Lower lobe of right lung (tissue), 2 donors: ENCODE results near the gene GGA3. TPM values are rescaled to one million over a fixed set of nuclear protein-coding genes. Genes with fewer than 3 reads are reported as not detected.

ENCODE experiments used
- ATAC-seq, 2 donors: fragments of 200-7000 bp; cut with Tn5 transposase; one replicate each; pipeline ENCODE4 v1.9.1; 2020 to 2022; ENCODE audit warnings: mild to moderate bottlenecking in 2 of 2, moderate library complexity in 2 of 2
- DNase-seq: peaks from one replicate; pipeline ENCODE4 v3.0.0-alpha.2; 2020
- H3K27ac ChIP-seq: fragments of 200-600 bp; one replicate; pipeline ENCODE4 v1.8.0; 2022
- H3K27me3 ChIP-seq: fragments of 200-600 bp; one replicate; pipeline ENCODE4 v1.8.0; 2022; ENCODE audit warnings: low read depth
- H3K36me3 ChIP-seq: fragments of 200-600 bp; one replicate; pipeline ENCODE4 v1.8.0; 2022; ENCODE audit warnings: mild to moderate bottlenecking
- H3K4me1 ChIP-seq: fragments of 200-600 bp; one replicate; pipeline ENCODE4 v1.8.0; 2022
- H3K4me3 ChIP-seq: fragments of 200-600 bp; one replicate; pipeline ENCODE4 v1.8.0; 2022; ENCODE audit warnings: mild to moderate bottlenecking
- H3K9me3 ChIP-seq: fragments of 200-600 bp; one replicate; pipeline ENCODE4 v1.8.0; 2022
- intact Hi-C: fragments of 100-400 bp; cut with DNase I; formaldehyde crosslinking; loops from one replicate; pipeline ENCODE4 v1.11.0; 2022
- total RNA-seq: library from RNA; stranded (reverse); fragmentation: NEBNext Ultra II Directional; extraction: Animal tissue kit (Norgen Biotek cat#: 25700); gene quantifications from one replicate; pipeline ENCODE4 v1.2.1, GENCODE V29; 2021
- TF ChIP-seq, protein P1 (sequence below): fragments of 200-600 bp; IDR thresholded peaks from one replicate; pipeline ENCODE4 v1.8.0; 2022; ENCODE audit warnings: antibody characterized with exemption, mild to moderate bottlenecking
- donor health status: DM: no; HTN: yes; CAD: no; lungs with severe emphysema.

GGA3 gene
- total RNA-seq, 1 donor from 2014 or later: 68.6 TPM

DNA sequence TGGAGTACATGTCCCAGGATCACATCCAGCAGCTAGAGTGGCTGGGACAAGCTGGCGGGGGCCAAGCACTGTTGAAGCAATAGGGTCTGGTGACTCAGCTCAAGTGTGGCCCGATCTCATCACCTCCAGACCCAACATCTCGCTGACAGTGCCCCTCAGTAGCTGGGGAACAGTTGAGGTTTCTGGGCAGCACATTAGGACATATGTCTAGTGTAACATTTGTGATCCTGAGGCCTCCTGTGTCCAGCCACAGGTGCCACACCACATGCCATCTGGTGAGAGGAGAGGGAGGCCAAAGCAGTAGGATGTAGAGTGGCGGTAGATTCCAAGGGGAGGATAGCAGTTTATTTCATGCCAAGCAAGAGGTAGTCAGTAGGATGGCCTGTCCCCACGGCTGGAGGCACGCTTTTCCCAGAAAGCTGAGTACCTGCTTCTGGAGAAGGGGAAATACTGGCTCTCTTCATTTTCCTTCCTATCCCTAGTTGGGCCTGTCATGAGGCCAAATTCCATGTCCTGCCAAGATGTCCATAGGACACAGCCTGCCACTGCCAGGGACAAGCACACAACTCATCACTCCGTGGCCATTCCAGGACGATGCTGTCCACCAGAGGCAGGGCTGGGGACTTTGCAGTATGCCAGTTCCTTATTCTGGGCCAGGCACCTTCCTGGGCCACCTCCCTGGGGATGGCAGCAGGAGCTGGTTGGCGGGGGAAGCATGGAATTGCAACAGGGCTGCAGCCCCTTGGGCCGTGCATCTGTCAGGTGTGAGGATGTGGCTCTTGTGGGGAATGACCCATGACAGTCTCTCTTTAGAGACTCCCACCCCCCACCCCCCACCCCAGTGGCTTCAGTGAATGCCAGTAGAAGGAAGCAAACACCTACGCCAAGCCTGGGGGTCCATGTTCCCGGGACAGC is 24.0 kb downstream of the GGA3 start:
- Histone ChIP-seq H3K27me3 (no peaks in the 10 kb centered on the region), H3K36me3 (peaks cover 100% of the 10 kb centered on the region), H3K27ac (no peak overlapping the region), H3K4me3 (no peak overlapping the region), H3K4me1 (no peaks in the 10 kb centered on the region), H3K9me3 (no peaks in the 10 kb centered on the region)
- TF ChIP-seq, protein P1, sequence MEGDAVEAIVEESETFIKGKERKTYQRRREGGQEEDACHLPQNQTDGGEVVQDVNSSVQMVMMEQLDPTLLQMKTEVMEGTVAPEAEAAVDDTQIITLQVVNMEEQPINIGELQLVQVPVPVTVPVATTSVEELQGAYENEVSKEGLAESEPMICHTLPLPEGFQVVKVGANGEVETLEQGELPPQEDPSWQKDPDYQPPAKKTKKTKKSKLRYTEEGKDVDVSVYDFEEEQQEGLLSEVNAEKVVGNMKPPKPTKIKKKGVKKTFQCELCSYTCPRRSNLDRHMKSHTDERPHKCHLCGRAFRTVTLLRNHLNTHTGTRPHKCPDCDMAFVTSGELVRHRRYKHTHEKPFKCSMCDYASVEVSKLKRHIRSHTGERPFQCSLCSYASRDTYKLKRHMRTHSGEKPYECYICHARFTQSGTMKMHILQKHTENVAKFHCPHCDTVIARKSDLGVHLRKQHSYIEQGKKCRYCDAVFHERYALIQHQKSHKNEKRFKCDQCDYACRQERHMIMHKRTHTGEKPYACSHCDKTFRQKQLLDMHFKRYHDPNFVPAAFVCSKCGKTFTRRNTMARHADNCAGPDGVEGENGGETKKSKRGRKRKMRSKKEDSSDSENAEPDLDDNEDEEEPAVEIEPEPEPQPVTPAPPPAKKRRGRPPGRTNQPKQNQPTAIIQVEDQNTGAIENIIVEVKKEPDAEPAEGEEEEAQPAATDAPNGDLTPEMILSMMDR: no peak
- ATAC-seq: no peak
- intact Hi-C loops: no loop called here
- no peak for DNase-seq

DNA sequence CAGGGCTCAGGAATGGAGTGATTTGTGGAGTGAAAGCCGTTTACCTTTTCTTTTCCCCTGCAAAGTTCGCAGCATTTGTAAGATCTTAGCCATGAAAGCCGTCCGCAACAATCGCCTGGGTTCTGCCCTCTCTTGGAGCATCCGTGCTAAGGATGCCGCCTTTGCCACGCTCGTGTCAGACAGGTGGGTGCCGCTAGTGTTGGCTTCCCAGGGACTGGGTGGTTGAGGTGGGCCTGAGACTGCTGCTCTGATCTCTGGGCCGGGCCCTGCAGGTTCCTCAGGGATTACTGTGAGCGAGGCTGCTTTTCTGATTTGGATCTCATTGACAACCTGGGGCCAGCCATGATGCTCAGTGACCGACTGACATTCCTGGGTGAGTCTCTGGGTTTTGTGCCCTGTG is 28.6 kb downstream of the GGA3 start:
- TF ChIP-seq, protein P1: no peak
- Histone ChIP-seq H3K4me3 (no peak overlapping the region), H3K9me3 (no peaks in the 10 kb centered on the region), H3K27ac (no peak overlapping the region), H3K4me1 (peaks cover 20% of the 10 kb centered on the region), H3K36me3 (peaks cover 98% of the 10 kb centered on the region), H3K27me3 (no peaks in the 10 kb centered on the region)
- intact Hi-C loops: no loop called here
- no peak for ATAC-seq
- DNase-seq: no peak

DNA sequence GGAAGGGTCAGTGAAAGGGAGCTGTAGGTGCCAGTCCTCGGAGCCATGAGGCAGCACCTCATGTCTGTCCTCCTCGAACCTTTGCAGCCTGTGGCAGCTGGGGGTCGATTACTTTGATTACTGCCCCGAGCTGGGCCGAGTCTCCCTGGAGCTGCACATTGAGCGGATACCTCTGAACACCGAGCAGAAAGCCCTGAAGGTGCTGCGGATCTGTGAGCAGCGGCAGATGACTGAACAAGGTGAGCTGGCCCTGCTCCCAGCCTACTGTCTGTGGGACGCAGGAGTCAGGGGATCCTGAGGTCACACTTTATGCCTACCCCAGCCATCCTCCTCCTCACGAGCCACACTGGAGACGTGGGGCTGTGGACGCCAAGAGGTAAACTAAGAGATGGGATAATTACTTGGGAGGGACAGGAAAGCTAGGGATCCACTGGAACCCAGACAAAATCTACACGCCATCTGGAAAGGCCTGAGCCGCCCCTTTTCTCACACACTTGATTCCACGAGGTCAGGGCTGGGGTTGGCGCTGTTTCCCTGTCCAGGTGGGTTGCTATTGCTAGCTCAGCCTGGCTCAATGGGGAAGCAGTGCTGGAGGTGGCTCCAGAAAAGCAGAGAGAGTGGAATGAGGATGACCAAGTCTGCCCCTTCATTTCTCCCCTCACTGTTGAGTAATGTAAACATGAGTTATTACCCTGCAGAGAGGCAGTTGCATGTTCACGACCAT is 29.5 kb downstream of the GGA3 start:
- H3K4me1 ChIP-seq: peaks cover 25% of the 10 kb centered on the region
- peaks cover 98% of the 10 kb centered on the region for H3K36me3 ChIP-seq
- ATAC-seq (no peak), DNase-seq (no peak)
- H3K27ac ChIP-seq: no peak overlapping the region
- intact Hi-C loops: no loop called here
- H3K9me3 ChIP-seq: no peaks in the 10 kb centered on the region
- TF ChIP-seq, protein P1: no peak
- no peak overlapping the region for H3K4me3 ChIP-seq
- H3K27me3 ChIP-seq: no peaks in the 10 kb centered on the region

DNA sequence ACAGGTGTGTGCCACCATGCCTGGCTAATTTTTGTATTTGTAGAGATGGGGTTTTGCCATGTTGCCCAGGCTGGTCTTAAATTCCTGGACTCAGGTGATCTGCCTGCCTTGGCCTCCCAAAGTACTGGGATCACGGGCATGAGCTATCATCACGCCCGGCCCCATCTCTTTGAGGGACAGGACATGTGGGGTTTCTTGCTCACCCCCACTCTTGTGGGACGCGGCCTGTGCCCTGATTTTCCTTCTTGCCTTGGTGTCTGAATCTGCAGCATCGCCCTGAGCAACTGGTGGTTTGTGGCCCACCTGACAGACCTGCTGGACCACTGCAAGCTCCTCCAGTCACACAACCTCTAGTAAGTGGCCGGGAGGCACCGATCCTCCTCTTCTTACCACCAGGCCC is 30.3 kb downstream of the GGA3 start:
- Histone ChIP-seq H3K4me1 (peaks cover 25% of the 10 kb centered on the region), H3K36me3 (peaks cover 98% of the 10 kb centered on the region), H3K4me3 (no peak overlapping the region), H3K27me3 (no peaks in the 10 kb centered on the region), H3K27ac (no peak overlapping the region), H3K9me3 (no peaks in the 10 kb centered on the region)
- intact Hi-C loops: no loop called here
- DNase-seq: no peak
- ATAC-seq: no peak
- TF ChIP-seq, protein P1: no peak

DNA sequence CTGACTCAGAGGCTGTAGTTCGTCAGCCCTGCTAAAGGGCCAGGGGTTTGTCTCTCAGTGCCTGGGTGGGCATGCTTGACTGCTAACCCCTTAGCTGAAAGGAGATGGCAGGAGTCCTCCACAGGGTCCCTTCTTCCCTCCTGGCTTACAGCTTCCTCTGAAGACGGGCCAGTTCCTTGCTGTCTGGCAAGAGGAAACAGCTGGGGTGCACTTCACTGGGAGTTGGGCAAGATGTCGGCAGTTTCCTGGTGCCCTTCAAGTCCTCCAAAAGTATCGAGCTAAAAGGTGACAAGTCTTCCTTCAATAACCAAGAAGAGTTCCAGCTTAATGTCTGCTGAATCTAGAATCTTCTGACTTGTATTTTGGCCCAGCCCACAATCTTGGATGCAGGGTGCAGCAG is 32.6 kb downstream of the GGA3 start:
- H3K4me3 ChIP-seq: no peak overlapping the region
- TF ChIP-seq, protein P1: no peak
- peak; percentile 63 to 72 for ATAC-seq
- peaks cover 98% of the 10 kb centered on the region for H3K36me3 ChIP-seq
- H3K27ac ChIP-seq: peak overlapping the region; percentile 75
- peak; percentile 63 for DNase-seq
- intact Hi-C loops: no loop called here
- H3K27me3 ChIP-seq: no peaks in the 10 kb centered on the region
- H3K4me1 ChIP-seq: peaks cover 25% of the 10 kb centered on the region
- H3K9me3 ChIP-seq: no peaks in the 10 kb centered on the region
